GM12875 (cell line): Measurements from ENCODE around the gene ZFHX3.
"Not testable (repeated sequence)": the region's sequence is repeated elsewhere in the genome, so short reads cannot be mapped to it uniquely, and the experiment has no call there.

Experiments
- H3K4me3 ChIP-seq: one replicate; pipeline ENCODE4 v1.5.1; 2011; ENCODE audit warnings: low read depth, low read length, control low read depth
- TF ChIP-seq, protein P1 (sequence below): IDR thresholded peaks from 2 replicates; pipeline ENCODE4 v1.5.1; 2011; ENCODE audit warnings: low read depth, mild to moderate bottlenecking, control low read depth, inconsistent platforms, low read length, moderate library complexity, borderline replicate concordance; ENCODE audit not compliant: insufficient read depth

ZFHX3 gene

DNA sequence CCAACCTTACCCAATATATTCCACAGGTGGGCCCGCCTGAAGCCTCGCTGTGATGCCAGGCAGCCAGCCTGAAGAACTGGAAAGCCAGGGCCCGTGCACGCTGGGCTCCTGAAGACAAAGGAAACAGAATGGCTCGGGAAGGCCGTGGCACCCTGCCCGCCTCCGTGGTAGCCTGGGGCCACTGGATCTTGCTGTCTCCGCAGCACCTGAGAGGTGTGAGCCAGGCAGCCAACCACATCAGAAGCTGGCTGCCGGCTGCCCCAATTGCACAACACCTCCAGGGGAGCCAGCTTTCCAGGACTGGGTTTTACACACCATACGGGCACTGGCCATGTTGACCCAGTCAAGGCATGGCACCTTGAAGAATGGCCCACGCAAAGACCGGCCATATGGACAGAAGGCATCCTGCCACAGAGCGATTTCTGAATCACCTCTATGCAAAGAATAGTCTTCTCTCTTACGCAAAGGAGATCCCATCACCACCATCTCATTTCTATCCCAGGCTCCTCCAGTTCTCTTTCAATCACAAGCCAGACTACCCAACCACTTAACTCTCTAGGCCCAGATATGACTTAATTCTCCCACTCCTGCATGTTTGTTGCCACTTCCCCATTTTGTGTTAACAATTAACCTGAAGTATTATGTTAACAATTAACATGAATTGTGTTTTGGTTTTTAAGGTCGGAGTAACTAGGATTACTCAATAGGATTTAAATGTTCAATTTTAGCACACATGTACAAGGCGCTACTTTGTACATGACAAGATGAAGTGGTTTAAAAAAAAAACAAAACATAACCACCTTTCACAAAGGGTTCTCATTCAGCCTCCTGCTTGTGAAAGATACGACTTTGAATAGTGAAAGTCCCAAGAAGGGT, 32.1 kb downstream of the ZFHX3 start:
- TF ChIP-seq, protein P1, sequence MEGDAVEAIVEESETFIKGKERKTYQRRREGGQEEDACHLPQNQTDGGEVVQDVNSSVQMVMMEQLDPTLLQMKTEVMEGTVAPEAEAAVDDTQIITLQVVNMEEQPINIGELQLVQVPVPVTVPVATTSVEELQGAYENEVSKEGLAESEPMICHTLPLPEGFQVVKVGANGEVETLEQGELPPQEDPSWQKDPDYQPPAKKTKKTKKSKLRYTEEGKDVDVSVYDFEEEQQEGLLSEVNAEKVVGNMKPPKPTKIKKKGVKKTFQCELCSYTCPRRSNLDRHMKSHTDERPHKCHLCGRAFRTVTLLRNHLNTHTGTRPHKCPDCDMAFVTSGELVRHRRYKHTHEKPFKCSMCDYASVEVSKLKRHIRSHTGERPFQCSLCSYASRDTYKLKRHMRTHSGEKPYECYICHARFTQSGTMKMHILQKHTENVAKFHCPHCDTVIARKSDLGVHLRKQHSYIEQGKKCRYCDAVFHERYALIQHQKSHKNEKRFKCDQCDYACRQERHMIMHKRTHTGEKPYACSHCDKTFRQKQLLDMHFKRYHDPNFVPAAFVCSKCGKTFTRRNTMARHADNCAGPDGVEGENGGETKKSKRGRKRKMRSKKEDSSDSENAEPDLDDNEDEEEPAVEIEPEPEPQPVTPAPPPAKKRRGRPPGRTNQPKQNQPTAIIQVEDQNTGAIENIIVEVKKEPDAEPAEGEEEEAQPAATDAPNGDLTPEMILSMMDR = no peak
- H3K4me3 ChIP-seq = no peak overlapping the region

DNA sequence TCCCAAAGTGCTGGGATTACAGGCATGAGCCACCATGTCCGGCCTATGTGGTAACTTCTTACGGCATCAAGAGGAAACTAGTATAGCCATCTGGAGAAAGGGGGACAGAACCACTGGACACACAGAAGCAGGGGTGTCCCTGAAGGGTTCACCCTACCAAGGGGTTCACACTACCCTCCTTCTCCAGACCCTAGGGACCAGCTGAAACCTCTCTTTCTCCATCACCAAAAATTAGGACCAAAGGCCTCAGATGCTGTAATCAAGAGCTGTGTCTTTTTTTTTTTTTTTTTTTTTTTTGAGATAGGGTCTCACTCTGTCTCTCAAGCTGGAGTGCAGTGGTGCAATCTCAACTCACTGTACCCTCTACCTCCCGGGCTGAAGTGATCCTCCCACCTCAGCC, 33.2 kb downstream of the ZFHX3 start:
- TF ChIP-seq, protein P1 = no peak
- no peak overlapping the region for H3K4me3 ChIP-seq

DNA sequence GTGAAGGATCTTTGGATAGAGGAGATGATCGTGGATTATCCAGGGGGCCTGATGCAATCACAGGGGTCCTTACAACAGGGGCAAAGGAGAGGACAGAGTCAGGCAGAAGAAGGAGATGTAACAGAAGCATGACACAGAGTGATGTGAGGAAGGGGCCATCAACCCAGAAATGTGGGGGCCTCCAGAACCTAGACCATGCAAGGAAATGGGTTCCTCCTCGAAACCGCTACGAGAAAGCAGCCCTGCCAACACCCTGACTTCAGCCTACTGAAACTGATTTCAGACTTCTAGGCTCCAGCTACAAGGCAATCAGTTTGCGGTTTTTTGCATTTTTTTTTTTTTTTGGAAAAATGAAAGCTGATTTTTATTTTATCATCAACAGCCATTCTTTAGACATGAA, 34.0 kb downstream of the ZFHX3 start:
- H3K4me3 ChIP-seq = no peak overlapping the region
- TF ChIP-seq, protein P1 = no peak

DNA sequence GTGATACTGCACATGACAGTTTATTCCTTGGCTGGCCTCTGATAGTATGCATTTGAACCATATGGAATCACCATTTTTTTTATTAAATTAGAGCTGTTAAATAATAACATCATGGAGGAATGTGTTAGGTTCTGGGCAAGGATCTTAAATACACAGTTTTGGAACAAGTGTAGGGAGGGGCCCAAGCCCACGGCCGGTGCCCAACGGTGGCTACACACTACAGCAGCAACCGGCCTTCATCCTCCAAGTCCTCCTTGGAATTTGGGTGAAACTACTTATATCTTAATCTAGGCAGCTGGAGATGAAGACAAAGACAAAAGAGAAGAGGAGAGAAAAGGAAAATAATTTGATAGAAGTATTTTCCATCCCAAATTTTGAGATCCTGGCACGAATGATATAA, 35.6 kb downstream of the ZFHX3 start:
- TF ChIP-seq, protein P1 = no peak
- no peak overlapping the region for H3K4me3 ChIP-seq

DNA sequence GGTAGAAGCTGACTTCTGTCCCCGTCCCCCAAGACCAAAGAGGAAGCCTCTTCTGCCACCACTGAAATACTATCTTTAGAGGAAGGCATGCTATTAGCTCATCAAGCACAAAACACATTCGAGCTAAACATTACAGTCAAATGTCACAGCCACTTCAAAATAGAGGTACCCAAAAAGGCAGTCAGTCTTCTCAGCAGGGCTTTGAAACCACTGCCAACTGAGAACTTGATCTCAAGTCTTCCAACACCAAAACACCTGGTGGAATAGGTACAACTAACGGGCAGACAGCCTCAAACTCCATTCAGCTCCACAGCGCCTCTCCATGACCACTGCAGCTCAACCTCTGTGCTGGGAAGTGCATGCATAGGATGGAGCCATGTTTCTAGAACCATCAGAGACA, 36.0 kb downstream of the ZFHX3 start:
- H3K4me3 ChIP-seq = no peak overlapping the region
- TF ChIP-seq, protein P1 = no peak

DNA sequence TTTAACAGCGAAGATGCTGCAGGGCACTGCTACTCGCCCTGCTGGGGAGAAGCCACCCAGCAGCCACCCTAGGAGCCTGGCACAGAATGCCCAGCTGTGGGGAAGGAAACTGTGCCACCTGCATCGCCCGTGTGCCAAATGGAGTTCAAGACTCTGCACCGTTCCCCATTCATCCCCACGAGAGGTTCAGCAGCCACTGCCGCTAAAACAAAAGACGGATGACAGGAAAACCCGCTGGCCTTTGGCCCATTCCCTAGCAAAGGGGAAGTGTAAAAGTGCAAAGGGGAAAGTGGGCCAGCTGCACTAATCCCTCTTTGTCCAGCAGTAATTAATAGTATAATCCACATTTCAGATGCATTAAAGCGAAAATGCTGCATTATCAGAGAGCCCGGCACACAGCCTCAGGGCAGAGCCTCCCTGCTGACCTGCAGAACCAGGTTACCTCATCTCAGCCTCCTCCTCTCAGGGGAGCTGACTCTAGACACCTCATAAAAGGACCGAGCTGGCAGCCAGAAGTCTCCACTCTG, 37.7 kb downstream of the ZFHX3 start:
- H3K4me3 ChIP-seq = no peak overlapping the region
- TF ChIP-seq, protein P1 = no peak

DNA sequence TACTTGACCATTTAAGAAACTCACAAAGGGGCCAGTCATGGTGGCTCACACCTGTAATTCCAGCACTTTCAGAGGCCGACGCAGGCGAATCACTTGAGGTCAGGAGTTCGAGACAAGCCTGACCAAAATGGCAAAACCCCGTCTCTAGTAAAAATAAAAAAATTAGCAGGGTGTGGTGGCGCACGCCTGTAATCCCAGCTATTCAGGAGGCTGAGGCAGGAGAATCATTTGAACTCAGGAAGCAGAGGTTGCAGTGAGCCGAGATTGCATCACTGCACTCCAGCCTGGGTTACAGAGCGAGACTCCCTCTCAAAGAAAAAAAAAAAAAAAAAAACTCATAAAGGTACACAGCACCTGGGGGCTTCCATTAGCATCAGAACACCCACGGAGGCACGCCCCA, 38.2 kb downstream of the ZFHX3 start:
- not testable (repeated sequence) for H3K4me3 ChIP-seq
